GM19023 (cell line): Measurements from ENCODE around the gene ATP1B3.
A peak's percentile ranks its signal among the peaks of the same experiment; 100 is the strongest.
"Not testable (repeated sequence)": the region's sequence is repeated elsewhere in the genome, so short reads cannot be mapped to it uniquely, and the experiment has no call there.

Experiments used
- ATAC-seq: cut with Tn5 transposase; IDR thresholded peaks from one replicate; pipeline ENCODE4 v1.9.1; 2021; ENCODE audit warnings: mild to moderate bottlenecking, moderate library complexity; ENCODE audit not compliant: unreplicated experiment

The ATP1B3 gene

DNA sequence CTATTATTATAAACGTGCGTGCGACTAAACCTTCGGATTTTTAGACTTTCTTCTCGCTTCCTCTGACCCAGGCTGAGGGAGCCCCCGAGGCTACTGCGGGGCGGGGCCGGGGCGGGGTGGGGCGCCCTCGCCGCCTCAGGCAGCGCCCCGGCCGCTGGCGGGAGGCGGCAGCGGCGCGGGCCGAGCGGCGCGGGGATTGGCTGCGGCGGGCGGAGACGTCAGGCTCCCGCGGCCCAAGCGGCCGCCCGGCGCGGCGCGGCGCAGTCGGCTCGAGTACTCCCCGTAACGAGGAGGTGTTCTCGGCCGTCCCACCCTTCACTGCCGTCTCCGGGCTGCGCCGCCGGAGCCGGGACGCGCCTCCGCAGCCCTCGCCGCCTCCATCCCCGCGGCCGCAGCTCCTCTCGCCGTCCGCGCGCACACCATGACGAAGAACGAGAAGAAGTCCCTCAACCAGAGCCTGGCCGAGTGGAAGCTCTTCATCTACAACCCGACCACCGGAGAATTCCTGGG lies at the start of gene ATP1B3:
TSS of gene ATP1B3 (plus strand) at position 263 of the 510 bp plus-strand sequence. CDS start at position 422, 159 bp downstream.
- peak; percentile 75 for ATAC-seq

DNA sequence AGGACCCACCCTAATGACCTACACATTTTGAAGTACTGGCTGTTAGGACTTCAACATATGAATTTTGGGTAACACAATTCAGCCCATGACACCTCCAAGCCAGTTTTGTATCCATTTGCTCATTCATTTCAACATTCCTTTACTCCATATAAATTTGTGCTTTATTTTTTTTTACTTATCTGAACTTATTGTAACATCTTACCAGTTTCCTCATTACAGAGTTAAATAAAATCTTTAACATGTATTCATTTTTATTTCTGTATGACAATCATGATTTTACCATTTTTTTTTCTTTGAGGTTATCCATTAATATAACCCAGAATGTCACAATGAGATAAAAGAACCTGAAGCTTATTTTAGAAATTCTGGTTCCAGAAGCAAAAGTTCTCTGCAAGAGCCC lies 48.0 kb upstream of the ATP1B3 start:
- no peak for ATAC-seq

DNA sequence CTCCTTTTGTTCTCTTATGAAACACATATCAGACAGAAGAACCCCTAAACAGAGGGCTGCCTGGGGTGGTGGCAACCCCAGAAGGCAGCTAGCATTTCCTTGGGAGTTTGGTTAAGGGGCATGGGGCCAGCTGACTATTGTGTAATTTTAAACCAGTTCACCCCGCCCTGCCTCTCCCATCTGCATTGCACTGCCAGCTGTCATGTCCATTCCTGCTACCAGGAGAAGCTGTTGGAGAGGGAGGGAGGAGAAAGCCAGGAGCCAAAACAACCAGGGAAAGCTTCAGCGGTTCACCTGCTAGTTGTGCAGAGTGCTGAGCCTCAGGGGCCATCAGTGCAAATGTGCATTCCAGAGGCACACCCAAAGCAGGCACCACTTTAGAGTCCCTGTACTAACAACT lies 47.6 kb upstream of the ATP1B3 start:
- ATAC-seq = no peak

DNA sequence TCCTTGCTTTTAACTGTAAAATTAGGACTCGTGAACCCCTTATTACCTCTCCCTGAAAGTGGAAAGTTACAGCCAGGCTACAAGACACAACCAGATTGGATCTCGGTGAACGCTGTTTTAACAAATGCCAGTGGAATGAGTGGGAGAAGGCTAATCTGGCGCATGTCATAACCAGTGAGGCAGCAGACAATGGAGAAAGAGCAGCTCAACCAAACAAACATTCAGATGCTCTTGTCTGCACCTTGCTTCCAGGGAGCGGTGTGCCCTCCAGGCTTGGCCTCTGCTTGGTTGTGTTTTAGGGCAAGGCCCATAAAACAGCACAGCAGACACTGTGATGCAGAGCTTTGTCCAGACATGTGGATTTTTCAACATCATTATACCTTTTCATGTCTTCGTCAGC lies 45.9 kb upstream of the ATP1B3 start:
- no peak for ATAC-seq

DNA sequence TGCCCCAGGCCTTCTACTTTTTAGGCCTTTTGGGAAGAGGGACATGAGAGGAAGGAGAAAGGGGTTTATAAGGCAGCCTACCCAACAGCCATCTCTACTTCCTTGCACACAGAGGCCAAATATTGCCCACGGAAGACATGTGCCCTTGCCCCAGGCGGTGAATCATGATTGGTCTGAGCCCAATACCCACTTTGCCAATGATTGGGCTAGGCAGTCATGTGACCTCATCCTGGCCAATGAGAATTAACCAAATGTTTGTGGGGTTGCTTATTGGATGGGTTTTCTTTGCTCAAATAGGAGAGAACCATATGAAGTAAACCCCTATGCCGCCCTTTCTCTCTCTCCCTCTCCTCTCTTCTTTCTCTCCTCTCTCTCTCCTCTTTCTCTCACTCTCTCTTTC lies 42.2 kb upstream of the ATP1B3 start:
- no peak for ATAC-seq

DNA sequence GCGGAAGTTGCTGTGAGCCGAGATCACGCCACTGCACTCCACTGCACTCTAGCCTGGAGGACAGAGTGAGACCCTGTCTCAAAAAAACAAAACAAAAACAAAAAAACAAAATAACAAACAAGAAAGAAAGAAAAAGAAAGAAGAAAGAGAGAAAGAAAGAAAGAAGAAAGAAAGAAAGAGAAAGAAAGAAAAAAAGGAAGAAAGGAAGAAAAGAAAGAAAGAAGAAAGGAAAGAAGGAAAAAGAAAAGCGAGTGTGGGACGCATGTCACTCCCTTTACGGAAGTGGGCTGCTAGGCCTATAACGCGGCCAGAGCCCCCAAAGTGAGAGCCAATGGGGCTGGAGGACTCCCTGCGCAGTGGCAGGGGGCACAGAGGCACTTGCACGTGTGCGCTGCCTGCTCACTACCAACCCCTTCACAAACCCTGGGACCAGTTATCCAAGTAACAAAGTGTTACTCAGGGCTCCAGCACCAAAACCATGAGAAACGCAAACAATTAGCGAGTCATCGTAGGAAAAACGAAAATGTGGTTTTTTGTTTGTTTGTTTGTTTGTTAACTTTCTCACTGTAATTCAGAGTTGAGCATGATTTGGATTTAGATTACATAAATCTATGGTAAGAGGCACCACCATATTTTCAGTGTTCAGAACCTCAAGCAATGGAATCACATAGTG lies 40.8 kb upstream of the ATP1B3 start:
- ATAC-seq = no peak

DNA sequence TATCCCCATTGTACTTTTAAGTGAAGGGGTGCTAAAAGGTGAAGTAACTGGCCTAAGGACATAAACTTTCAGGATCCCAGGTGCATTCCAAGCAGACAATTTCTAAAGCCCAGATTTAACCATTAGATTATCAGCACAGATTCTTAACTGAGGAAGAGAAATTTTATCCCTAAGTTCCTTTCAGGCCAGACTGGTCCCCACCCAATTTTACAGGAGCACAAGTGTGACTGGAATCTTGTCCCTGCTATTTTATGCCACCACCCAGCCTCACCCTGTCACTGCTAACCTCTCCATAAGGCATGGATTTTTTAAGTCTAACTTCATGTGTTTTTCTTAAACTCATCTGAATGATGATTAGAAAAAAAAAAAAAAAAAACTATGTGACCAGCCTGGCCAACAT lies 37.1 kb upstream of the ATP1B3 start:
- no peak for ATAC-seq

DNA sequence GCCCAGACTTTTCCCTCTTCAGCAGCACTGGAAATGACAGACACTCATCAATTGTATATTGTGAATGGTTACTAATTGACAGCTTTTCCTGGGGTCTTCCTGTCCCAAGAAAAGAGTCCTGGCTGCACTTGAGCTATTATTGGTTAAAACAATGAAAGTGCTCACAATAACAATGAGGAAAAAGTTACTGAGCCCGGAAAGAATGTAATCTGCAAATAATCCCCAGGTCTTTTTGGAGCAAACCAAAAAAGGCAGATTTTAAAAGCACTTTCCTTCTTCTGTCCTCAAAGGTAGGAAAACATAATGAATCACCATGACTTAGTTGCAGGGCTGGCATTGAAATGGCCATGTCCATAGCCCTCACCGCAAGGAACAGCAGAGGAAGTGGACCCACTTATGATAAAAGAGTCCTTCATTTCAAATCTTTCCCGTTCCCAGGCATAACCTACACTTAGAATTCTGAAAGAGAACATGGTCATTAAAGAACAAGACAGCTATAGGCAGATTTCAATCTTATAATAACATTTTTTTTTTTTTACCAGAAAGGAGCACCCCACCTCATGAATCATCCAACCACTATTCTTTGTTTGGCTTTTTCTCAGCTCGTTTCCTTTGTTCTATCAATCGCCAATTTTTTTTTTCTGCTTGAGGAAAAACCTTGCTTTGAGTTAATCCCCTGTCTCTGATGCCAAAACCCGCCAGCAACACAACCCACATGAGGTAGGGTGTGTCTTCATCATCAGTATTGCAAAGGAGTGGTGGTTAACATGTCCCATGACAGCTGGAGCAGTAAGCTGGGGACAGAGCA lies 35.5 kb upstream of the ATP1B3 start:
- ATAC-seq = no peak

DNA sequence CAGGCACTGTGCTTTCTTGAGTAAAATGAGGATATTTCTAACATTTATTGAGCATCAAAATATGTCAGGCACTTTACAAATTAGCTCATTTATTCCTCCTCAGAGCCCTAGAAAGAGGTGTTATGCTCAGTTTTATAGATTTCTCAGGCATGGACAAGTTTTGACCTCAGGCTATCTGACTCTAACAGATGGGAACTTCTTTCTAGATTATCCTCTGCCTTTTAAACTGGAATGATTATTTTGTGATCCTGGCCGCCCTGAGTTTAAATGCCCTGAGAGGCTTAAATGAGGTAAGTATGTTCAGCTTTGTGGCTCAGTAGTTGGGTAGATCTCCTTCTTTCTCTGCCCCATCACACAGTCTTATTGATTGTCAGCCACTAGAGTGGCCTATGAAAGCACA lies 32.3 kb upstream of the ATP1B3 start:
- ATAC-seq = no peak

DNA sequence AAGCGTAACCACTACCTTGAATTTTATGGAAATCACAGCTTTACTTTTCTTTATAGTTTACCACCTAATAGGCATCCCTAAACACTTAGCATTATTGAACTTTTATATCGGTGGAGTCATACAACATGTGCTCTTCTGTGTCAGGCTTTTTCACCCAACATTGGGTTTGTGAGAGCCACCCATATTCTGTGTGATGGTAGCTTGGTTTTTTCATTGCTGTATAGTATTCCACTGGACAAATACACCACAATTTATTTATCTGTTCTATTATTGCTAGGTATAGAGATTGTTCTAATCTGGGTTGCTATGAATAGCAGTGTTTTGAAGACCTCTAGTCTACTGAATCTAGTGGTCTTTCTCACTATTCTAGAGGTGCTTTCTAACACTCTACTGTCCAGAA lies 31.6 kb upstream of the ATP1B3 start:
- no peak for ATAC-seq

DNA sequence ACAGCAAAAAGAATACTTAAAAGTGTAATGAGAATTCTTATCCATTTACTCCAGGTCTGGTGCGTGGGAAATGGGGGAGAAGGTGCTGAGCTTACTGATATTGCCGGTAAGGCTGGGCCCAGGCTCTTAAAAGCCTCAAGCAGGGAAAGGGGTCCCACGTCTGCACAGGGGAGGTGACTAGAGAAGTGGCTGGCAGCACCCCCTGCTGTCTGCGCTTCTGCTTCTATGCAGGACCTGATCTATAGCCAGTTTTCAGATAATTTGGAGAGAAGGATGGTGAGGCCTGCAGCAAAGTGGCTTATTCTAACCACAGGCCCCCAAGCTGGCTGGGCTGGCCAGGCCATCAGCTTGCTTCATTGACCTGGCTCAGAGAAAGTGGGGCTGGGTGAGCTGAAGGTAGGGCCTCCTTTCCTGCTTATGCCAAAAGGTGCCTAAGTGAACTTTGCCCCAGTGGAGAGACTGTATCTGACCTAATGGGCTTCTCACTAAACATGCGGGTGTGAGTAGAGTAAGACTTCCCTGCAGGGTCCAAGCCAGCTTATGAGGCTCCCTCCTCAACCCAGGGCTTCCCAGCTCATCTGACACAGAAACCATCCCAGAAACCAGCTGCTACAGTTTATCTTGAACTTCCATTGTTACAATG lies 30.9 kb upstream of the ATP1B3 start:
- no peak for ATAC-seq

DNA sequence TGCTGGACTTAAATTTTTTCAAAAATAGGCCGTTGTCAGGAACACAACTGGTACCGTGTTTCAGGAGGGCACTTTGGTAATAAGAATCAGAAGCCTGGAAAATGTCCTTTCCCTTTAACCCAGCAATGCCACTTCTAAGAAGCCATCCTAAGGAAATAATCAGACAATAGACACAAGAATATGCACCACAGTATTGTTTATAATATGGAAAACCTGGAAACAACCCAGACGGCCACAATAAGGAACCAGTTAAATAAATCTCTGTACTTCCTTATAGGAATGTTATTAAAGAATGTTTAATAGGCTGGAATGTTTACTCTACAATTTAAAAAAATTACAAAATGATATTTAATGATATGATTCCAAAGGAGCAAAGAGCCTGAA lies 30.4 kb upstream of the ATP1B3 start:
- ATAC-seq = no peak

DNA sequence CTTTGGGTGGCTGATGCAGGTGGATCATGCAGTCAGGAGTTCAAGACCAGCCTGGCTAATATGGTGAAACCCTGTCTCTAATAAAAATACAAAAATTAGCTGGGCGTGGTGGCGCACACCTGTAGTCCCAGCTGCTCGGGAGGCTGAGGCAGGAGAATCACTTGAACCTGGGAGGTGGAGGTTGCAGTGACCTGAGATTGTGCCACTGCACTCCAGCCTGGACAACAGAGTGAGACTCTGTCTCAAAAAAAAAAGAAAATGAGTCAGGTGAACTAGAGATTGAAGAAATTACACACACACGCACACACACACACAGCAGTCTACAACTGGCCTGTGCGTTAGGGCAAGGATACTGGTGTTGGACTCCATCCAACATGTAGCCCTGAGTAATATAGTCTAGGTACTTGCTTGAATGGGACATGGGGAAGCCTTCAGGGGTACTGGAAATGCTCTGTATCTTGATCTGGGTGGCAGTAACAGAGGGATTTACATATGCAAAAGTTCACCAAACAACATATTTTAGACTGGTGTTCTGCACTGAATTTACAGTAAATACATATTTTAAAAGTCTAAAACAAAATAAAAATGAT lies 28.2 kb upstream of the ATP1B3 start:
- ATAC-seq = not testable (repeated sequence)

DNA sequence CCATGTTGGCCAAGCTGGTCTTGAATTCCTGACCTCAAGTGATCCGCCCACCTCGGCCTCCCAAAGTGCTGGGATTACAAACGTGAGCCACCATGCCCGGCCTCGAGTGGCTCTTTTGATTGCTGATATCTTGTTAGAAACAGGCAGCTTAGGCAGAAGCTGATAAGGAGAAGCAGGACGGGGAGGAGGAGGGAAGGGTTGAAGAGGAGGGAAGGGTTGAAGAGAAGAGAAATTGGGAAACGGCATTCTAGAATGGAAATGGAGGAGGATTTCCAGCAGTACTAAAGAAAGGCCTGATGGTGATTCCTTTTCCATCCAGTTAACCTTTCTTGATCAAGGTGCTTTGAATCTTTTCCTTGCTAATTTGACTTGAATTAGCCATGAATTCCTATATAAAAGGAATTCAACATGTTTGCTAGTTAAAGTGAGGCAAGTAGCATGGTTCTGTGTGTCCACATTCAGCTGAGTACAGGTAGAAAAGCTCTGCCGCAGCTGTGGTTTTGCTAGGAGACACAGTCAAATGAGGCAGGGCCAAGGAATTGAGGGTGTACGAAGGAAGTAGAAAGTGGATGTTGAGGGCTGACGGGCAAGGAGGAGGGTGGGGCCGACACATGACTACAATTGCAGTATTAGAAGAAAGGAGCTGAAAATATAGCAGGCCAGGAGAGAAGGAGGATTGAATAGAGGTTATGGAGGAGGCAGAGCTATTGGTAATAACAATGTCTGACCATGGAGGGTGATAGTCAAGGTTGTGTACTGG lies 27.2 kb upstream of the ATP1B3 start:
- ATAC-seq = no peak

DNA sequence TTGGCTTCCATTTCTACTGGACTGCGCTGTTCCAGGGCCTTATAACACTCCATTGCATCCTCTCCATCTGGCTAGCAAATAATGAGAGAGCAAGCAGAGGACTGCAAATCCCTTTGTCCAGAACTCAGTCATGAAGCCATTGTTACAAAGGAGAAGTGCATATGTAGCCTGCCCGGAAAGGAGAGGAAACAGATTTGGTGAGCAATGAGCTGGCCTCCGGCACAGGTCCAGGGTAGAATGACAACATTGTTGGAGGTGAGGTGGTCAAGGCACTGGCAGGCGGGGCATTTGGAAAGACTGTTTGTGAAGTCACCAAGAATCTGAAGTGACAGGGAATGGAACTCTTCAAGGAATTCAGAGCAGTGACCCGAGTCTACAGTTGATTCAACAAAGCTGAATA lies 25.0 kb upstream of the ATP1B3 start:
- ATAC-seq = no peak

DNA sequence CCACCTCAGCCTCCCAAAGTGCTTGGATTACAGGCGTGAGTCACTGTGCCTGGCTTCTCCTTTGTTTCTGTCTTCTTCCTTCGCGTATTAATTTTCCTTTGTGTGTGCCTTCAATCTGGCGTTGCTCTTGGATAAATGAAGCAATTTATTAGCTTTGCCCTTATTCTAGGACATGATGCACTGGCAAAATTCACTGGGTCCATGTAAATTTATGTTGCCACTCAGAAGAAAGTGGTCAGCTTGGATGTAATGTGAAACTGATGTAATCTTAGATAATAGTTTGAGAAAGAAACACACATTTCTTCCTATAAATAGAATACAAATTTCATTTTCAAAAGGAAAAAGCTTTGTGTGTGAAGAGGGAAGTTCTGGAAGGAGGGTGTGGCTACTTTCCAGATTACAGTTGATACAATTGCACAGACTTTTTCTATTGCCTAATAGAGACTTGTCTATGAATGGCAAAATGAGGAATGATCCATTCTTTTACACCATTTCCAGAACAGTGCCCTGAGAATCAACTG lies 23.3 kb upstream of the ATP1B3 start:
- ATAC-seq = no peak

DNA sequence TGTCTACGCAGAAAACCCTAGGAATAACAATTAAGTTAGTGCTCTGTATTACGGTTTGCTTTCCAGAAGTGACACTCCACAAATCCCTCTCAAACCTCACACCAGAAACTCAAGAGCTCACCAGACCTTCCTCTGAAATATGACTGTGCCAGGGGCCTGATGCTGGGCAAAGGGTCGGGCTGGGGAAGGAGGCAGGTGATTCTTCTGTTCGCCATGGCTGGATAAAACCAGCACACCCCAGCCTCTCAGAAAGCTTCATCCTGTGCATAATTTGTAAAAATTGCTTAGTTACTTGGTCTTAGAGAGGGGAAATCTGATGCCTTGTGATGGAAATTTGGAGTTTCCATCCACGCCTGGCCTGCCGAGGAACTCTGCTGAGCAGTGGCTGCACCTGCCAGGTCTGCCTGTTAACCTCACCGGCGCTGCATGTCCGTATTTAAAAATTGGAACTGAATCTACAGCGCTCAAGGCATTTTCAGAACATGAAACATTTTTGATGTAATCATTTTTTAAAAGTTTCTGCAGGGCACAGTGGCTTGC lies 22.7 kb upstream of the ATP1B3 start:
- ATAC-seq = no peak

DNA sequence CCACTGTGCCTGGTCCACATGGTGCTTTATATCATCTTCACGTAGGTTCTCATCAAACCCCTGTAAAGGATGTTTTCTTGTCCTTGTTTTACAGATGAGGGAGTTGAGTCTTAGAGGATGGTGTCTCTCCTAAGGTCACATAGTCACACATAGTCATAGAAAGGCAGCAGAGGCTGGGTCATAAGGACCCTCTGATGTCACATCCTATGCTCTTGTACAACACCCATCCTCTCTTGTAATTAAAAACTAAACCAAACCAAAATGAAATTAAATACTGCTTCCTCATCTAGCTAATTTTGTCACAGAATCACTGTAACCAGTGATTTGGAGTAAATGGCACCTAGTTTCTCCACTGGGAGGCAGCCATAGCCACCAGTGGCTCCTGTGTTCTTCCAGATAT lies 21.8 kb upstream of the ATP1B3 start:
- no peak for ATAC-seq

DNA sequence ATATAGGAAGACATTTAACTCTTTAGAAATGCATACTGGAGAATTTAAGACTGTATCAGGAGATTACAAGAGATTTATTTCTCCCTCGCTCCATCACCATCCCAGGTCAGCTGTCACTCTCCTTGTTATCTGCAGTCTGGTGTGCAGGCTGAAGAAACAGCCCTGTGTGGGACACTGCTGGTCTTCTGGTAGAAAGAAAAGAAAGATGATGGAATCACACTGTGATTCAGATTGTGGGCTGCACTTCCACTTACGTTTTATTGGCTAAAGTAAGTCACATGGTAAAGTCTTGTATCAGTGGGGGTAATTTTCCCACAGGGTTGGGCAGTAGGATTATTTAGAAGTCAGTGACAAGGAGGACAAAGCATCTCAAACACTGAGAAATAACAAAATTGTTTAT lies 18.1 kb upstream of the ATP1B3 start:
- no peak for ATAC-seq

DNA sequence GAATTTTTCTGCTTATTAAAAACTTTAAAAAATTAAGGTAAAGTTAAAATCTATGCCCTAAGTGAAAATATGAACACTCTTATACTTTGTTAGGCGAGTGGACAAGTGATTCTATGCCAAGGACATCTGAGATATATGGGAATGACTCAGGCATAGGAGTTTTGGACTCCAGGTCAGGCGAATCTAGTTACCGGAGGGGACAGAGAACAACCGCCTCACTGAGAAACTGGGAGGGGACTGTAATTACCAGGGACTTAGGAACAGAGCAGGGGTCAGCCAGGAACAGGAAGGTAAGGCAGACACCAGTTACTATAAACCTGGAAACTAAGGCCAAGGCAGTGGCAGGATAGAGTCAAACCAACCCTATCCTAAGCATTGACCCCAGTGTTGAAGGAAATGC lies 16.8 kb upstream of the ATP1B3 start:
- ATAC-seq = no peak
